OCI-LY7 (cell line): ENCODE data around the gene INPP5J. TPM values are rescaled to one million over a fixed set of nuclear protein-coding genes. Genes with fewer than 3 reads are reported as not detected.
A peak's percentile ranks its signal among the peaks of the same experiment; 100 is the strongest.

Experiments used
- BruUV-seq: library from RNA; stranded (reverse); fragments of 400-500 nt; replicated peaks from 2 replicates; lab custom pipeline; 2021; lab: Mats Ljungman, UMichigan
- CTCF ChIA-PET: fragments of 300-600 bp; sonication (Branson Sonifier 250); formaldehyde crosslinking; loops from one replicate; lab custom pipeline; 2022; ENCODE audit warnings: antibody characterized with exemption; ENCODE audit not compliant: unreplicated experiment; lab: Charles Lee
- POLR2A ChIA-PET: fragments of 300-600 bp; sonication (Branson Sonifier 250); formaldehyde crosslinking; loops from one replicate; lab custom pipeline; 2022; ENCODE audit warnings: antibody characterized with exemption; lab: Charles Lee
- DNase-seq: peaks from one replicate; pipeline ENCODE4 v3.0.0-alpha.2; 2015; ENCODE audit warnings: low spot score
- H2AFZ ChIP-seq: fragments of 200-600 bp; sonication (generic), shearing (Covaris generic); 2 replicates; pipeline ENCODE4 v1.6.1; 2014; ENCODE audit warnings: mild to moderate bottlenecking, antibody characterized with exemption, low read length, moderate library complexity
- H3K27ac ChIP-seq: fragments of 200-600 bp; sonication (generic); 2 replicates; pipeline ENCODE4 v1.5.1; 2014; ENCODE audit warnings: mixed run types, low read depth, mild to moderate bottlenecking, moderate library complexity, low read length, inconsistent platforms; ENCODE audit not compliant: poor library complexity, severe bottlenecking
- H3K36me3 ChIP-seq: fragments of 200-600 bp; sonication (generic); 2 replicates; pipeline ENCODE4 v1.6.1; 2014; ENCODE audit warnings: mild to moderate bottlenecking, antibody characterized with exemption, low read length, moderate library complexity, mixed read lengths; ENCODE audit not compliant: insufficient read depth
- H3K4me1 ChIP-seq: fragments of 200-600 bp; sonication (generic); 2 replicates; pipeline ENCODE4 v1.5.1; 2014; ENCODE audit warnings: mild to moderate bottlenecking, low read length; ENCODE audit not compliant: insufficient read depth, poor library complexity, severe bottlenecking
- H3K4me2 ChIP-seq: fragments of 200-600 bp; sonication (generic); 2 replicates; pipeline ENCODE4 v1.6.1; 2014; ENCODE audit warnings: mild to moderate bottlenecking, low read length
- H3K4me3 ChIP-seq: fragments of 200-600 bp; sonication (generic); 2 replicates; pipeline ENCODE4 v1.5.1; 2014; ENCODE audit warnings: mild to moderate bottlenecking, low read depth, low read length; ENCODE audit not compliant: poor library complexity, severe bottlenecking
- H3K79me2 ChIP-seq: fragments of 200-600 bp; sonication (generic); 2 replicates; pipeline ENCODE4 v1.6.1; 2016; ENCODE audit warnings: low read depth, mild to moderate bottlenecking, low read length, moderate library complexity, mixed read lengths; ENCODE audit not compliant: insufficient read depth
- H3K9me2 ChIP-seq: fragments of 200-600 bp; sonication (generic); 2 replicates; pipeline ENCODE4 v1.6.1; 2016; ENCODE audit warnings: mild to moderate bottlenecking, low read length, mixed read lengths; ENCODE audit not compliant: insufficient read depth
- H3K9me3 ChIP-seq: fragments of 200-600 bp; sonication (generic); 2 replicates; pipeline ENCODE4 v1.6.1; 2014; ENCODE audit warnings: mild to moderate bottlenecking, mixed run types, low read length, mixed read lengths
- H4K20me1 ChIP-seq: fragments of 200-600 bp; sonication (generic); 2 replicates; pipeline ENCODE4 v1.6.1; 2014; ENCODE audit warnings: mild to moderate bottlenecking, antibody characterized with exemption, low read length, moderate library complexity, mixed read lengths; ENCODE audit not compliant: insufficient read depth
- CTCF ChIP-seq: fragments of 200-600 bp; sonication (generic); conservative IDR thresholded peaks from 2 replicates; pipeline ENCODE4 v1.5.1; 2014; ENCODE audit warnings: mild to moderate bottlenecking, antibody characterized with exemption, low read length, moderate library complexity, mixed read lengths
- EZH2phosphoT487 ChIP-seq: fragments of 200-600 bp; sonication (generic); IDR thresholded peaks from 2 replicates; pipeline ENCODE4 v1.6.1; 2018; ENCODE audit warnings: low read depth, borderline replicate concordance, mild to moderate bottlenecking, mixed run types, antibody characterized with exemption, low read length, moderate library complexity, mixed read lengths
- intact Hi-C: fragments of 100-400 bp; cut with micrococcal nuclease; formaldehyde crosslinking; loops from one replicate; pipeline ENCODE4 v1.10.0; 2022; ENCODE audit not compliant: unreplicated experiment
- total RNA-seq, 2 experiments: library from RNA; depleted of rRNA in 1 of 2; stranded (reverse); fragments of >200 nt in 1 of 2; shearing (Covaris generic) in 1 of 2; gene quantifications; 2 replicates each; pipeline ENCODE4 v1.2.3, GENCODE V29; 2014 to 2022

The INPP5J gene
- total RNA-seq, 2 experiments from 2014 or later, result 7.5 TPM; not detected in 1

GRCh38 chr22:31106001-31106571 is 16.7 kb upstream of the INPP5J start:
- H3K4me1 ChIP-seq, result peaks cover 5% of the 10 kb centered on the region
- H3K36me3 ChIP-seq, result no peaks in the 10 kb centered on the region
- intact Hi-C loops, result loop anchor here (5.0 kb wide), 1 partner anchor 41 kb away; no protein-coding TSS in a partner anchor
- CTCF ChIA-PET, result no interaction called here
- no peak overlapping the region for H3K4me2 ChIP-seq
- no peaks in the 10 kb centered on the region for H3K9me3 ChIP-seq
- H3K27ac ChIP-seq, result no peak overlapping the region
- H3K4me3 ChIP-seq, result no peak overlapping the region
- POLR2A ChIA-PET, result no interaction called here
- no peak for DNase-seq
- no peak overlapping the region for H2AFZ ChIP-seq
- H3K9me2 ChIP-seq, result no peaks in the 10 kb centered on the region
- BruUV-seq, result no TSS peak
- TF ChIP-seq CTCF (no peak), EZH2phosphoT487 (no peak)
- no peaks in the 10 kb centered on the region for H3K79me2 ChIP-seq
- no peaks in the 10 kb centered on the region for H4K20me1 ChIP-seq

GRCh38 chr22:31106731-31107177 is 16.0 kb upstream of the INPP5J start:
- CTCF ChIA-PET, result no interaction called here
- no TSS peak for BruUV-seq

More at GRCh38 chr22:31106731-31107177, 16.0 kb upstream of the INPP5J start:
- POLR2A ChIA-PET, result interaction anchor here (1.5 kb wide), 1 partner anchor 23 kb away, joined by 3 read pairs; no protein-coding TSS in a partner anchor
- peak overlapping the region; percentile 60 for H3K4me3 ChIP-seq
- H3K4me2 ChIP-seq, result peak overlapping the region; percentile 89
- no peak overlapping the region for H3K27ac ChIP-seq
- no peak overlapping the region for H2AFZ ChIP-seq
- H3K9me3 ChIP-seq, result no peaks in the 10 kb centered on the region
- no peaks in the 10 kb centered on the region for H4K20me1 ChIP-seq
- peaks cover 5% of the 10 kb centered on the region for H3K4me1 ChIP-seq
- no peaks in the 10 kb centered on the region for H3K36me3 ChIP-seq
- no peaks in the 10 kb centered on the region for H3K9me2 ChIP-seq
- no peaks in the 10 kb centered on the region for H3K79me2 ChIP-seq
- TF ChIP-seq CTCF (no peak), EZH2phosphoT487 (no peak)
- no peak for DNase-seq
- intact Hi-C loops, result loop anchor here (5.0 kb wide), 1 partner anchor 41 kb away; no protein-coding TSS in a partner anchor
